GM19463 (cell line): ENCODE results near the gene SAPCD2.

Source experiments
- ATAC-seq: cut with Tn5 transposase; IDR thresholded peaks from one replicate; pipeline ENCODE4 v1.9.1; 2021; ENCODE audit warnings: mild to moderate bottlenecking, moderate library complexity; ENCODE audit not compliant: unreplicated experiment

SAPCD2 gene

DNA sequence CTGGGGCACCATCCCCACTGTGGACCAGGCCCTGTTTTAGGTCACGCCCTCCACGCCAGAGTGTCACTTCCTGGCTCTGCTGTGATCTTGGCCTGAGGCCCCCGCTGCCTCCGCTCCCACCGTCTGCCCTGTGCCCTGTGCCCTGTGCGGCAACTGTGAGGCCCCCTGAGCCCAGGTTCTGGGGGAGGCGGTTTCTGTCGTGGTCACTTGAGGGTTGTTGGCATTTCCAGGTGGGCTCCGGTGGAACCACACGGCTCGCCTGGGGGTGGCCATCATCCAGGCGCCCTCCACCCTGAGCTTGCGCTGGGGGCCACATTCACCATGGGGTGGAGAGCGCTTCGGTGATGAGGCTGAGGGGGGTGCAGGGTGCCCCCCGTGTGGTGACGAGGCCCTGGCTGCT lies 37.6 kb upstream of the SAPCD2 start:
- ATAC-seq: no peak

DNA sequence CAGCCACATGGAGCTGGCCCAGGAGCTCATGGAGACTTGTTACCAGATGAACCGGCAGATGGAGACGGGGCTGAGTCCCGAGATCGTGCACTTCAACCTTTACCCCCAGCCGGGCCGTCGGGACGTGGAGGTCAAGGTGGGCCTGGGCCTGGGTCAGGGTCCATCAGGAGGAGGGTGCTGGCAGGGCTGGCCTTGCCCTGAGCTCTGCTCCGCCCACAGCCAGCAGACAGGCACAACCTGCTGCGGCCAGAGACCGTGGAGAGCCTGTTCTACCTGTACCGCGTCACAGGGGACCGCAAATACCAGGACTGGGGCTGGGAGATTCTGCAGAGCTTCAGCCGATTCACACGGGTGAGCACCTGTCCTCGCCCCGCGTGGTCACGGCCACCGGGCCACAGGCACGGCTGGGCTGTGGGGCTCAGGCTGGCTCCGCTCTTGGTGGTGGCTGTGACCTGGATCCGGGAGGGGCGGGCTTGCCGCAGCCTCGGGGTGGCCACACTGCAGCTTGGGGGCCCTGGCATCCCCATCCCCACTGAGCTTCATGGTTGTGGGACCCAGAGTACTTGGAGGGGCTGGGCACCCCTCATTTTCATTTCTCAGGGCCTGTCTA lies 37.1 kb upstream of the SAPCD2 start:
- no peak for ATAC-seq

DNA sequence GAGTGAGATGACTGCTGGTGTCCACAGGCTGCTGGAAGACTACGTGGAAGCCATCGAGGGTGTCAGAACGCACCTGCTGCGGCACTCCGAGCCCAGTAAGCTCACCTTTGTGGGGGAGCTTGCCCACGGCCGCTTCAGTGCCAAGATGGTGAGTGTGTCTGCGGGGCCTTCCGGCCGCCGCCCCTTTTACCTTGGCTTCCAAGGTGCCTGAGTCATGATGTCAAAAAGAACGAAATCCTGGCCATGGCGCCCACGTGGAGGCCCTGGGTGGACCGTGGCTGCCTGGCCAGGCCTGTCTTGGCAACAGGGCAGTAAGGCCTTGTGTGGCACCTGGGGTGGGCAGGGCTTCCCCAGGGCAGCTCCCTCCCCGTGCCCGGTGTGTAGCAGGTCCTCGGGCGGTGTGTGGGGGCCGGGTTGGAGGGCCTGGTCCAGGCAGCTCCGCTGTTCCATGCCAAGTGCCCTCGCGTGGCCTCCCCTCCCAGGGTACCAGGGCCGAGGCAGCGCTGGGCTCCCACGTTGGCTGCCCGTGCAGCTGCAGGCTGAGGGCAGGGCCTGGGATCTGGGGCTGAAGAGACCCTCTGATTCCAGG lies 36.4 kb upstream of the SAPCD2 start:
- no peak for ATAC-seq

DNA sequence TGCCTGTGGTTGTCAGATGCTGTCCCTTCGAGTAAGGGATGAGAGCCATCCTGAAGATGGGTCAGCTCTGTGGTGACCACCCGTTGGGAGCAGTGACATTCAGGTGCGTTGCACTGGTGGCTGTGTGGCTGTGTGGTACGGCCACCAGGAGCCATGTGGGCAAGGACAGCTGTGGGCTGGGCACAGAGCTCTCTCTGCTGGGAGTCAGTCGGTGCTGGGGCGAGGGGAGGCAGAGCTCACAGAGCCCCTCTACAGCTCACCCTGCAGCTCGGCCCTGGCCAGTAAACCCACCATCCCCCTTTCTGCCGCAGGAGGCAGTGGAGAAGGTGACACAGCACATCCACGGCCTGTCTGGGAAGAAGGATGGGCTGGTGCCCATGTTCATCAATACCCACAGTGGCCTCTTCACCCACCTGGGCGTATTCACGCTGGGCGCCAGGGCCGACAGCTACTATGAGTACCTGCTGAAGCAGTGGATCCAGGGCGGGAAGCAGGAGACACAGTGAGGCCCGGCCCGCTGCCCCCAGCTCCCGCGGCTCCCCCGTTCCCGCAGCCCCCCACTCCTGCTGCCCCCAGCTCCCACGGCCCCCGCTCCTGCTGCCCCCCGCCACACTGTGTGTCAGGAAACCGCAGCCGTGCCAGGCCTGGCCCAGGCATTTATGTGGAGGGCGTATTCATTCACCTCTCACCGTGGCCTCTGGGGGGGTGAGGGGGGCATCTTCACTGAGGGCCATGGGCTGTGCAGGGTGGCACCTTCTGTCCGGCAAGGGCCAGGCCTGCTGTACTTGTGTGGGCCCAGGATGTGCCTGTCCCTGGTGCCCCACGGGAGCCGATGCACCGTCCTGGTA lies 35.7 kb upstream of the SAPCD2 start:
- ATAC-seq: no peak

DNA sequence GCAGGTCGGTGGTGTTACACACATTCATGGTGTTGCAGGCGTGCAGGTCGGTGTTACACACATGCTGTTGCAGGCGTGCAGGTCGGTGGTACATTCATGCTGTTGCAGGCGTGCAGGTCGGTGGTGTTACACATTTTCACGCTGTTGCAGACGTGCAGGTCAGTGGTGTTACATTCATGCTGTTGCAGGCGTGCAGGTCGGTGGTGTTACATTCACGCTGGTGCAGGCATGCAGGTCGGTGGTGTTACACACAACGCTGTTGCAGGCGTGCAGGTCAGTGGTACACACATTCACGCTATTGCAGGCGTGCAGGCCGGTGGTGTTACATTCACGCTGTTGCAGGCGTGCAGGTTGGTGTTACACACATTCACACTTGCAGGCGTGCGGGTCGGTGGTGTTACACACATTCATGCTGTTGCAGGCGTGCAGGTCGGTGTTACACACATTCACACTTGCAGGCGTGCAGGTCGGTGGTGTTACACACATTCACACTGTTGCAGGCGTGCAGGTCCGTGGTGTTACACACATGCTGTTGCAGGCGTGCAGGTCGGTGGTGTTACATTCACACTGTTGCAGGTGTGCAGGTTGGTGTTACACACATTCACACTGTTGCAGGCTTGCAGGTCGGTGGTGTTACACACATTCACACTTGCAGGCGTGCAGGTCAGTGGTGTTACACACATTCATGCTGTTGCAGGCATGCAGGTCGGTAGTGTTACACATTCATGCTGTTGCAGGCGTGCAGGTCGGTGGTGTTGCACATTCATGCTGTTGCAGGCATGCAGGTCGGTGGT lies 33.0 kb upstream of the SAPCD2 start:
- no peak for ATAC-seq

DNA sequence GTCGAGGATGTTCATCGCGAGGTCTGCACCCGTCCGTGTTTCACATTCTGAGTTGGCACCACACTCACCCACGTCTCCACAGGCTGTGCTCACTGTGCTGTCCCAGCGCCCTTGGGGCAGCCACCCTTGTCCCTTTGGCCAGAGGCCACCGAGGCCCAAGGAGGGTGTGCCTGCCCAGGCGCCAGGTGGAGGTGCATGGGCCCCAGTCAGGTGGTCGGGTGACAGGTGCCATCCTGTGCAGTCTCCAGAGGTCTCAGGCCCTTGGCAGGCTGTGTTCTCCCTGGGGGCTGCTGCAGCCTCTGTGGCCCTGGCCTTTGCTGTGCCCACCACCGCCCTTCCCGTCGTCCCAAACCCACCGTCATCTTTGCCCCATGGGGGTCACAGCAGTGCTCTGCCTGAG lies 28.9 kb upstream of the SAPCD2 start:
- no peak for ATAC-seq

DNA sequence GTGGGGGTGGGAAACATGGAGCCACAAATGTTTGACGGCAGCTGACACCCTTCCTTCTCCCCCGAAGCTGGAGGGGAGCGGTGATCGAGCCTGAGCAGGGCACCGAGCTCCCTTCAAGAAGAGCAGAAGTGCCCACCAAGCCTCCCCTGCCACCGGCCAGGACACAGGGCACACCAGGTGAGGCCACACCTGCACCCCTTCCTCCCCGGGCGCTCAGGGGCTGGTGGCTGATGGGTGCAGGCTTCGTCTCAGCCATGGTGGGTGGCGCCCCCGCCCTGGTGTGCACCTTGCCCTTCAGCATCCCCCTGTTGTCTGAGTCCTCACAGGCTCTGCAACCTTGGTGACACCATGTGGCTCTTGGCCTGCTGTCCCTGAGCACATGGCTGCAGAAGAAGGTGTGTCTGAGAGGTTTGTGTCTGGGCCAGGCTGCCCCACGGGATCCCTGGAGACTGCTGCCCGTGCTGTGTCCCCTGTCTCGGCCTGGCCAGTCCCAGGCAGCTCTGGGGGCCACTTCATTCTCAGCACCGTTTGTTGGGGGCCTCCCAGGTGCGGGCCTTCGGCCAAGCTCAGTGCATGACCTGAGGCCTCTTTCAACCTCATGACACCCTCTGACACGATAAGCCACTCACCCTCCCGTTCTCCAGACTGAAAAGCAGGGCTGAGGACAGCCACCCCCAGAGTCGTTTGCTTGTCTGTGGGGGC lies 27.6 kb upstream of the SAPCD2 start:
- ATAC-seq: no peak

DNA sequence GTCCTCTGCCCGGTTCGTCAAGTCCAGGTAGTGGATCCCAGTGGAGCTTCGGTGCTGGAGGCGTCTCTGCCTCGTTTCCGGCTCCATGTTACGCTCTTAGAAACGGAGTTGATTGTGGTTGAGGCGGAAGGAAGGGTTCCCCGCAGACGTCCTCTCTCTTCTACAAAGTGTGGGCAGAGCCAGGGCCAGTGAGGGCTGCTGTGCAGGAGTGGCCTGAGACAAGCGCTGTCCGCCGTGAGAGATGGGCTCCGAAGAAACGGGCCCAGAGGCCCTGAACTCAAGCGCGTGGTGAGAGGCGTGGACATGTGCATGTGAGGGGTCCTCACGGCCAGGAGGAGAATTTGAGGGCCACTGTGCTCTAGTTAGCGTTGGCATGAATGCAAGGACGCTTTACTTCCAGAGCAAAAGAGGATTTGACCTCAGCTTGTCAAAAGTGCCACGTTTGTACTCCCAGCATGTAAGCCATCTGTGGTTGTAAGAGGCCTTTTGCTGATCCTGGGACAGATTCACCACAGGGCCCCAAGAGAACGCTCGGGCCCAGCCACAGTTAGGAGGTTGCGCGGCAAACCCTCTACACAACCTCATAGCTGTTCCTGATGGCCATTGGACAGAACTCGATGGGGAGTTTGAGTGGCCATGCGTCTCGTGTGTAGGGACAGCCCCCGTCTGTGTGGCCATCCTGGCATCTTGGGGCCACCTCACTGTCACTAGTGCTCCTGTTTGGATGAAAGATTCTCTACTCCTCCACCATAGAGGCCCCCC lies 26.6 kb upstream of the SAPCD2 start:
- ATAC-seq: no peak

DNA sequence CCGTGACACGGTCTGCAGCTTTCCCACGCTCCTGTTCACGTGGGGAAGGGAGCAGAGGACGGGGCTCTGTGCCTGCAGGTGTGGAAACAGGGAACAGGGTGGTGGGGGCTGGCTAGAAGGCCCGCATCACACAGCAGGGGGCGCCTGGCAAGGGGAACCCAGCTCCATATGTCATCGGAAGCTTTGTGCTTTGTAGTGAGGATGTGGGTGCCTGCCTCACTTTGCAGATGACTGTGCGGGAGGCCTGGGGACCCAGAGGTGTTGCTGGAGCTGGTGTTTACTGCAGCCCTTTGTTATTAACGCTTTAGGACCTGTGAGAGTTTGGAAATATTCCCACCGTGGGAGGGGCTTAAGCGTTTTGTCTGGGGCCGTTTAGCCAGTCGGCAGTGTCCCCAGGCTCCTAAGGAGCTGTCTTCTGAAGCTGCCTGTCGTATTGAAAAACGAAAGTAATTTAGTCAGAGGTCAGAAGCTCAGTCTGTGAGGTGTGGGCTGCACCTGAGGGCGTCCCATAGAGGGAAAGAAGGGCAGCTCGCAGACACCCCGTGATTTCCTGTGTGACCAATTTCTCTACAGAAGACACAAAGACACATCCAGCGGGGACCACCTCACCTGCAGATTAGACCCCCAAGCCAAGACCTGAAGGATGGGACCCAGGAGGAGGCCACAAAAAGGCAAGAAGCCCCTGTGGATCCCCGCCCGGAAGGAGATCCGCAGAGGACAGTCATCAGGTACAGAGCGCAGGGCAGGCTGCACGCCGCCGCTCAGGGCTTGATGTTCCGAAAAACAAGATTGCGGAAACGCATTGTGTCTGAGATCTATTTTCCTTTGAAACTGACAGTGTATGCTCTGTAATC lies 25.5 kb upstream of the SAPCD2 start:
- ATAC-seq: peak; percentile 82

DNA sequence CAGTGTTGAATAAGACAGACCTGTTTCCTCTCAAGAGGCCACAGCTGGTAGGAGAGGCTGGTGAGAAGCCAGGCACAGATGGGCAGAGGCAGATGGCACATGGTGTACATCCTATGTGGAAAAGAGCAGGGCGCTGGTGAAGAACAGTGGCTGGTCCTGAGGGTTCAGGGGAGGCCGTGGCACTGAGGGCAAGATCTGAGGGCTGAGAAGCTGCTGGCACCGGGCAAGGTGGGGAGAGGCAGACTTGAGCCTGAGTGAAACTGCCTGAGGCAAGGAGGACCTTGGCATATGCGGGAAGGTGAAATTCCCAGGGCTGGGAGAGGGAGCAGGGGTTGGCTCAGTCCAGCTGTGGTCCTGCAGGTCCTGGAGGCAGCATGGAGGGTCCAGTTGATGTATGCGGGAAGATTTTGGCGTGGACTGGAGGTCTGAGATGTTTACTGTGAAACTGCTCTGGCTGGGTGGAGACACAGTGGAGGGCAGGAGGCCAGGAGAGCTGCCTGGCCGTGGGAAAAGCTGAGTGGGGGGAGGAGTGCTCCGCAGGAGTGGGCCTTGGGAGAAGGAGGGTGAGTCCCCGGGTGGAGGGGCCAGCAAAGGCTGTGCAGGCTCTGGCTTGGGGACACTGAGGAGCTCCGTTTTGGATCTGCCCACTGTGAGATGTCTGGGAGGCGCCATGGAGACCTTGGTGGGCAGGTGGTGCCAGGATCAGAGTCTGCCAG lies 19.0 kb upstream of the SAPCD2 start:
- ATAC-seq: no peak

DNA sequence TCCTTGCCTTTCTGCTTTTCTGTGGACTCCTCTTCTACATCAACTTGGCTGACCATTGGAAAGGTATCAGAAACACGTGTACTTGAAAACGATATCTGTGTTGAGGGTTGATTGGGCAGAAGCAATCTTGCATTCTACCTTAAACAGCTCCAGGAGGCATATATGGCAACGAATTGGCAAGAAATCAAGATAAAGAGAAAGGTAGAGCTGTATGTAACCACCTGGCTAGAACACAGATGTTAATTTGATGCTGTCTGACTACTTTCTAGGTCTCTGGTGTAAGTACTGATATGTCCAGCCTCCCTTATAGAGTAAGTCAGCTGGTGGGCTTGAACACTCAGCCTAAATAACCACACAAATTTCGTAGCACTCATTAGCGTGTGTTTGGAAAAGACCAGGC lies 17.8 kb upstream of the SAPCD2 start:
- no peak for ATAC-seq

DNA sequence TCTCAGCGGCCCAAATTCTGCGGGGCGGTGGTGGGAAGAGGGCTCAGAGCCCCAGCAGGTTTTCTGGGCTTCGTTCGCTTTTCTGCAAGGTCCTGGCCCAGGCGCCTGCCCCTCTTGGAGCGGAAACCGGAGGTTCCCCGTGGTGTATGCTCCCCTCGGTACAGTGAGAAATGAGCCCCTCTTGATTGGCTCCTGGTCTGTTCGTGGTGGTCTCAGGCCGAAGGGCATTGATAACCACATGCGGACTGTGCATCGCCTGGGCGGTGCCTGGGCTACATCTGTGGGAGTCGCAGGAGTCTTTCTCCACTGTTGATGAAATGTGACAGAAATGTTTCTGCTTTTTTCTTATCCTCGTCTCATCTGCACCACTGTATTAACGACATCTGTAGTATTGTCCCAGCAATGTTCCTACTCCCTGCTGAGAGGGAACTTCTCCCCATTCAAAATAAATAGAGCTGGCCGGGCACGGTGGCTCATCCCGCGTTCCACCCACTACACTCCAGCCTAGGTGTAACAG lies 17.1 kb upstream of the SAPCD2 start:
- no peak for ATAC-seq

DNA sequence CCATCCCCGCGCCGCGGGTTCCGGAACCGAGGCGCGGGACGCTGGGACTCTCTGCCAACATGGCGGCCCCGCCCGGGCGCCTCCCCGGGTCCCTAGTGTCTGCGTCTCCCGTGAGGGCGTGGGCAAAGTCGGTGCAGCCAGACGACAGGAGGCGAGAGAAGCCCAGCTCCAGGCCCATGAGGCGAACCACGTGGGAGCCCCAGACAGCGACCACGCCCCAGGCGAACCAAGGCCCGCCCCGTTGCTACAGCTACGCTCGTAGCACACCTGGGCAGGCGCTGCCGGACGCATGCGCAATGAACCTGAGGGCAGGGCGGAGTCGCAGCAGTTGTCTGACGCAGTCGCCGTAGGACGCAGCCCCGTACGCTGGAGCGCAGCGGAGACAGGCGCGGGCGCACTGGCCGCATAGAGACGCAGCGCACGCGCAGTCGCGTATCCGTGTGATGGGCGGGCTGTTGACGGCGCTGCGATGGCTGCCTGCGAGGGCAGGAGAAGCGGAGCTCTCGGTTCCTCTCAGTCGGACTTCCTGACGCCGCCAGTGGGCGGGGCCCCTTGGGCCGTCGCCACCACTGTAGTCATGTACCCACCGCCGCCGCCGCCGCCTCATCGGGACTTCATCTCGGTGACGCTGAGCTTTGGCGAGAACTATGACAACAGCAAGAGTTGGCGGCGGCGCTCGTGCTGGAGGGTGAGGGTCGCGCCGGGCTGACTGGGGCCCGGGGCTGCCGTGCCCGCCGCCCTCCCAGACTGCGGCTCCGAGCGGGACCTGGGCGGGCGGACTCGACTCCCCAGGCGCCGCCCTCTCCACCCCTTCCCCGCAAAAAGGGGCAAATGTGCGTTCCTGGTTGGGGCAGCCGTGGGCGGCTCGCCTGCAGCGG lies 16.4 kb upstream of the SAPCD2 start, which contains the start of gene MAN1B1:
MAN1B1 (plus strand) TSS at position 455 of the 878 bp plus-strand sequence; CDS start at position 470, 15 bp downstream.
- ATAC-seq: peak; percentile 78

DNA sequence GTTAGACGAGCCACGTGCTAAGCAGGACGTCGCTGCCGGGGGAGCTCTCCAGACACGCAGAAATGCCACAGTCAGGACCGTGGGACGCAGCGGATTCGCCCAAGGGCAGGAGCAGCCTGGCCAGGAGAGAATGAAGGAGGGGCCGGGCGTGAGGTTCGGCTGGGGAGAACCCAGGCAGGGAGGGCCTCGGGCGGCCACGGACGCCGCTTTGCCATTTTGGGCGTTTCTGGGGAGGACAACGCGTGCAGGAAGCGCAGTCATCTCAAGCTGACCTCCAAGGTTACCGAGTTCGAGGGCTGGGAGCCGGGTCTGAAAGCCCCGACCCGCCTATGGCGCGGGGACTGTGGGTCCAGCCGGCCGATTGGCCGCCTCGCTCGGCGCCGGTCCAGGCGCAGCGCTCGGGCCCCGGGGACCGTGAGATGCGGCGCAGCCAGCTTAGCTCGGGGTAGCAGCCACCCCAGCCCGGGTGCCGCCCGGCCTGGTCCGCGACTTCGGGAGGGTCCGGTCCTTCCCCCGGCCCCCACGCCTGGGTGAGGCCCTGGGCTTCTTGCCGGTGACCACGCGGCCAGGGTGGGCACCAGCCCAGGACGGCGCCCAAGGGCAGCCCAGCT lies 15.7 kb upstream of the SAPCD2 start:
- ATAC-seq: peak; percentile 1

DNA sequence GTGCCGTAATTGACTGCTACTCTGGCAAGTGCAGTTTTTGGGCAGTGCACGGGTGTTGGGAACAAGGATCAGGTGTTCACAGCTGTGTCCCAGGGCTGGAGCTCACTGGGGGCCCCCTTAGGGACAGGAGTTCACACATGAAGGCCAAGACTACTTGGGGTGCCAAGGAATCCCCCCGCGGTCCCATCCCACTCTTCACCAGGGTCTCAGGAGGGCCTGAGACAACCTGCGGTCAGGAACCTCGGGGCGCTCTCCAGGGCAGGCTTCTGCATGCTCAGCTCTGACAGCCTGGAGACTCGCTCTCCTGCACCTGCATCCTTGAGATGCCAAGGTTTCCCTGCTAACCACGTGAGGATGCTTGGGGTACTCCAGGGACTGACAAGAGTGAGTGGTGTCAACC lies 14.2 kb upstream of the SAPCD2 start:
- no peak for ATAC-seq

DNA sequence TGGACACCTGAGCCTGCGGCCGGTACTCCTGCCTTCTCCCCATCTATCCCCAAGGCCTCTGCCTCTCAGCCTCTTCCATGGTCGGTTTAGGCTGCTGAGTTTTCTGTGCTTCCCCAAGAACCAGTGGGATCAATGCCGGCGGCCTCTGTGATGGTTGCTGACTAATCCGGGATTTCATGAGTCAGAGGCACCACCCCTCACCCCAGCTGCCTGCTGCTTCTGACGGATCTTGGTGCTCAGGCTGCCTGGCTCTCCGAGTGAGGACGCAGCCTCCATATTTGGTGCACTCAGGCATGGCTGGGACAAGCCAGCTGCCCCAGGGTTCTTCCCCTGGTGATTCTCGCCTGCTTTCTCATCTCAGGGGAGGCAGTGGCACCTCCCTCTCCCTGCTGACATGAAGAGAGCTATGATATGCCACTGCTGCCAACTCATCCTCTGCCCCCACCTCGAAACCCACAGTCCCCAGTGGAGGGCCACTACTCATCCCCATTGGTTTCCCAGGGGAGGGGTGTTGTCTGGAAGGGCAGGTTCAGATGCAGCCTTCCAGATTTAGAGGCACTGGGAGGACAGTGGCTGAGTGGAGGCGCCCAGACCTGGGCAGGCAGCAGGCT lies 13.1 kb upstream of the SAPCD2 start:
- no peak for ATAC-seq
